GM10266 (cell line): Measurements from ENCODE around the gene FTSJ1.

ENCODE experiments used
- DNase-seq: peaks from one replicate; pipeline ENCODE4 v3.0.0; 2012; ENCODE audit errors: extremely low spot score
- TF ChIP-seq, protein P1 (sequence below): IDR thresholded peaks from 2 replicates; pipeline ENCODE4 v1.5.1; 2012; ENCODE audit warnings: mild to moderate bottlenecking, low read depth; ENCODE audit not compliant: control insufficient read depth, insufficient read depth; ENCODE audit errors: missing control alignments

Gene FTSJ1

GRCh38 chrX:48478806-48479205 lies 2.8 kb downstream of the FTSJ1 start:
- TF ChIP-seq, protein P1, sequence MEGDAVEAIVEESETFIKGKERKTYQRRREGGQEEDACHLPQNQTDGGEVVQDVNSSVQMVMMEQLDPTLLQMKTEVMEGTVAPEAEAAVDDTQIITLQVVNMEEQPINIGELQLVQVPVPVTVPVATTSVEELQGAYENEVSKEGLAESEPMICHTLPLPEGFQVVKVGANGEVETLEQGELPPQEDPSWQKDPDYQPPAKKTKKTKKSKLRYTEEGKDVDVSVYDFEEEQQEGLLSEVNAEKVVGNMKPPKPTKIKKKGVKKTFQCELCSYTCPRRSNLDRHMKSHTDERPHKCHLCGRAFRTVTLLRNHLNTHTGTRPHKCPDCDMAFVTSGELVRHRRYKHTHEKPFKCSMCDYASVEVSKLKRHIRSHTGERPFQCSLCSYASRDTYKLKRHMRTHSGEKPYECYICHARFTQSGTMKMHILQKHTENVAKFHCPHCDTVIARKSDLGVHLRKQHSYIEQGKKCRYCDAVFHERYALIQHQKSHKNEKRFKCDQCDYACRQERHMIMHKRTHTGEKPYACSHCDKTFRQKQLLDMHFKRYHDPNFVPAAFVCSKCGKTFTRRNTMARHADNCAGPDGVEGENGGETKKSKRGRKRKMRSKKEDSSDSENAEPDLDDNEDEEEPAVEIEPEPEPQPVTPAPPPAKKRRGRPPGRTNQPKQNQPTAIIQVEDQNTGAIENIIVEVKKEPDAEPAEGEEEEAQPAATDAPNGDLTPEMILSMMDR = no peak
- DNase-seq = no peak

DNA sequence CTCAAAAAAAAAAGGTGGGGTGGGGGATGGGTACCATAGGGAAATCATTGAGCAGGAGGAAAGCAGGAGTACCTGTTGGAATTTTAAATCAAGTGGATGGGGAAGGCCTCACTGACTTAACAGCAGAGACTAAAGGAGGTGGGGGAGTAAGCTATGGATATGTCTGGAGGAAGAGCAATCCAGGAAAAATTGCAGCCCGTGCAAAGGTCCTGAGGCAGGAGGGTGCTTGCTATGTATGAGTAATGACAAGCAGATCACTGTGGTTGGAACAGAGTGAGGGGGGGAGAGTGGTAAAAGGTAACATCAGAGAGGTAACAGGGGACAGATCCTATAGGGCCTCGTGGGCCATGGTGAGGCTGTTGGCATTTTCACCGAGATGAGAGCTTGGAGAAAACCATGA lies 4.1 kb downstream of the FTSJ1 start:
- TF ChIP-seq, protein P1 = no peak
- no peak for DNase-seq

DNA sequence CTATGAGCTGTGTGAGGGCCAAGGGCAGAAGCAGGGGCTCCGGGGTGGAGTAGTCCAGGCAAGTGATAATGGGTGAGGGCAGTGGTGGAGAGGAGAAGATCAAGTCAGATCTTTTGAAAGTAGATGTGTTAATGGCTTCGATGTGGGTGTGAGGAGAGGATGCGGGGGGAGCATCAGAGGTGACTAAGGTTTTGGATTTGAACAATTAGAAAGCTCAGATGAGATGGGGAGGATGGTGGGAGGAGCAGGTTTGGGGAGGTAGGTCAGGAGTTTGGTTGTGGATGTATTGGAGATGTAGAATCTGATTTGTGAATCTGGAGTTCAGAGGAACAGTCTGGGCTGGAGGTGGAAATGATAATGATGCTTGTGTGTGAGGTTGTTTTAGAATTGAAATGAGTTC lies 4.6 kb downstream of the FTSJ1 start:
- TF ChIP-seq, protein P1 = no peak
- DNase-seq = no peak

DNA sequence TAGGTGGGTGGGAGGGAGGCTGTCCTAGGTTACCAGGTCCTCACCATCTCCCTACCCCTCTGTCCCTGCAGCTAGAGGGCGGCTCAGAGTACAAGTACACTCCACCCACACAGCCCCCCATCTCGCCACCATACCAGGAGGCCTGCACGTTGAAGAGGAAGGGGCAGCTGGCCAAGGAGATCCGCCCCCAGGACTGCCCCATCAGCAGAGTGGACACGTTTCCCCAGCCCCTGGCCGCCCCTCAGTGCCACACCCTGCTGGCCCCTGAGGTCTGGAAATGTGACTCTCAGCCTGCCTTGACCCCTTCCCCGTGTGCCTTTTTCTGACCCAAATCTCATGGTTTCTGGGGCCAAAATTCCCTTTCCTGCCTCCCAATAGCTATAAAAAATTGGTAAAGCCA lies 6.5 kb downstream of the FTSJ1 start:
- DNase-seq = no peak
- TF ChIP-seq, protein P1 = no peak

GRCh38 chrX:48487362-48487798 lies 11.4 kb downstream of the FTSJ1 start:
- no peak for DNase-seq
- TF ChIP-seq, protein P1 = no peak

GRCh38 chrX:48488034-48488433 lies 12.0 kb downstream of the FTSJ1 start:
- DNase-seq = no peak
- TF ChIP-seq, protein P1 = no peak

DNA sequence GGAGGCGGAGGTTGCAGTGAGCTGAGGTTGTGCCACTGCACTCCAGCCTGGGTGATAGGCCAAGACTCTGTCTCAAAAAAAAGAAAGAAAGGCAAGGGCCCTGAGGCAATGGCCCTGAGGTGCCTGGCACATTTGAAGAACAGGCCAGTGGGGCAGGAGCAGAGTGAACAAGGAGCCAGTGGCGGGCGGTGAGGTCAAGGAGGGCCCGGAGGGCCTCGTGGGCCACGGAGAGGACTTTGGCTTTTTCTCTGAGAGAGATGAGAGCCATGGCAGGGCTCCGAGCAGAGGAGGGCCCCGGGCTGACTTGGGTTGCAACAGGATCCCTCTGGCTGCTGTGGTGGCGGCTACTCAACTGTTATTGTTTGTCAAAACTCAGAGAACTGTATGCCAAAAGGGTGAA lies 13.3 kb downstream of the FTSJ1 start:
- DNase-seq = no peak
- TF ChIP-seq, protein P1 = no peak
